Neuron (in vitro differentiated cells): Measurements from ENCODE around the gene GK.
"Not testable (repeated sequence)": the region's sequence is repeated elsewhere in the genome, so short reads cannot be mapped to it uniquely, and the experiment has no call there.

ENCODE experiments used
- H2AFZ ChIP-seq: one replicate; pipeline ENCODE4 v1.6.1; 2013; ENCODE audit warnings: low read depth, mild to moderate bottlenecking, inconsistent platforms, low read length, moderate library complexity
- H3K27me3 ChIP-seq: one replicate; pipeline ENCODE4 v1.6.1; 2013; ENCODE audit warnings: low read length; ENCODE audit not compliant: insufficient read depth
- H3K36me3 ChIP-seq: one replicate; pipeline ENCODE4 v1.6.1; 2013; ENCODE audit warnings: low read length; ENCODE audit not compliant: insufficient read depth
- H3K4me1 ChIP-seq: one replicate; pipeline ENCODE4 v1.6.1; 2013; ENCODE audit warnings: low read length; ENCODE audit not compliant: insufficient read depth
- H3K4me3 ChIP-seq: 2 replicates; pipeline ENCODE4 v1.5.1; 2013; ENCODE audit warnings: mild to moderate bottlenecking, low read length, moderate library complexity
- H3K9me3 ChIP-seq: one replicate; pipeline ENCODE4 v1.6.1; 2013; ENCODE audit warnings: low read length

The GK gene

DNA sequence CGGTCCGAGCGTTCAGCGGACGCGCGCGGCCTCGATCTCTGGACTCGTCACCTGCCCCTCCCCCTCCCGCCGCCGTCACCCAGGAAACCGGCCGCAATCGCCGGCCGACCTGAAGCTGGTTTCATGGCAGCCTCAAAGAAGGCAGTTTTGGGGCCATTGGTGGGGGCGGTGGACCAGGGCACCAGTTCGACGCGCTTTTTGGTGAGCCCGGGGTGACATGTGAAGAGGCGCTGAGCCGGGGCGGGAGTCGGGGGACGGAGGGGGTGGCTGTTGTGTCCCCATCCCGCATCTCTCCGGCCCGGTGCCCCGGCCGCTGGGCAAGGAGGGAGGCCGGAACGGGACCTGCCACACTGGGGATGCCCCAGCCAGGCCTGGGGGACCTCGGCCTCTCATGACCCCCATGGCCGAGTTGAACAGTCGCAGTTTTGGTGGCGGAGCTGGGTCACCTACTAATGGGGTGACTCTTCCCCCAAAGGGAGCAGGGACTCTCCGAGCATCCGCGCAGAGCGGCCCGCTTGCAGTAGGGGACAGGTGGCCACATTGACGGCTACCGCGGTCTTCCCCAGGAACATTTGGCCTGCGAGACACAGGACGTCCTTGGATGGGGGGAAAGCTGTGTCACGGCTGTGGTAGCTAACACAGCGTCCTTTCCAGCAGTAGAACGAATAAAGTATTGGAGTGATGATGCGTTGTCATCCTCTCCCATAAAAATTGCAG is at the start of gene GK:
Gene GK (plus strand): TSS at position 9 of the 717 bp plus-strand sequence. CDS start 115 bp downstream, at position 124.
- H3K4me1 ChIP-seq = no peaks in the 10 kb centered on the region
- no peaks in the 10 kb centered on the region for H3K27me3 ChIP-seq
- no peaks in the 10 kb centered on the region for H3K36me3 ChIP-seq
- peak within 1 kb of the TSS; percentile 93 for H3K4me3 ChIP-seq
- peak within 1 kb of the TSS; percentile 83 for H2AFZ ChIP-seq
- H3K9me3 ChIP-seq = no peaks in the 10 kb centered on the region

DNA sequence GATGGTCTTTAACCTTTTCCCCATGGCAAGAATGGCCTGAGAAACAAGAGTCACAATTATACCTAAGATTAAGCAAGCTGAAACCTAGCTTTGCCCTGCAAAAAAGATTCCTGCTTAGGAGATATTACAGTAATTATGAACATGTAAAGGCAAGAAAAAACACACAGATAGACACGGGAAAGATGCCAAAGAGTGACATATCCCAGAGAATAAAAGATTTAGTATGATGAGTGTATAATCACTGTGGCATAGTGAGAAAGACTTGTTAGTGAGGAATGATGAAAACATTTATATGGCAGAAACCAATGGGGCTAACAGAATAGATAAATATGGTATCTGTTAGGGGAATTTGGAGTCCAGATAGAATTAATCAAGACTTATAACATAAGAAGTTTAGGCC is 46.1 kb upstream of the GK start:
- Histone ChIP-seq H3K4me3 (no peak overlapping the region), H3K9me3 (no peaks in the 10 kb centered on the region), H3K36me3 (no peaks in the 10 kb centered on the region), H3K4me1 (no peaks in the 10 kb centered on the region), H3K27me3 (no peaks in the 10 kb centered on the region), H2AFZ (no peak overlapping the region)

DNA sequence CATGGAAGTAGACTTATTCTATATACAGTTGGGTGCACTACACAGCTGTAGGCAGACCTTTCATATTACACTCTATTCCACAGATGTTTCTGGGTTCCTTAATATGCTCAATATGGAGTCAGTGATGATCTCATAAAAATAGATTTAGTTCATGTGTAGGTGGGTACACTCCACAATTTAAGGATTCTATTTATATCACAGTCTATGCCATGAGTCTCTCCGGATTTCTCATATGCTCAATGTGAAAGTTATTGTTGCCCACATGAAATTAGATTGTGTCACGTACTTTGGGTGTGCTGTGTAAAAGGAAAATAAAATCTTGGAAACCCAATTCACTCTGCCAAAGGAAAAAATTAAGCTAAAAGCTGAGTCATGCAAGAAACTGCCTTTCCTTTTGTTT is 43.2 kb upstream of the GK start:
- Histone ChIP-seq H3K4me3 (no peak overlapping the region), H2AFZ (no peak overlapping the region), H3K9me3 (no peaks in the 10 kb centered on the region), H3K27me3 (no peaks in the 10 kb centered on the region), H3K4me1 (no peaks in the 10 kb centered on the region), H3K36me3 (no peaks in the 10 kb centered on the region)

DNA sequence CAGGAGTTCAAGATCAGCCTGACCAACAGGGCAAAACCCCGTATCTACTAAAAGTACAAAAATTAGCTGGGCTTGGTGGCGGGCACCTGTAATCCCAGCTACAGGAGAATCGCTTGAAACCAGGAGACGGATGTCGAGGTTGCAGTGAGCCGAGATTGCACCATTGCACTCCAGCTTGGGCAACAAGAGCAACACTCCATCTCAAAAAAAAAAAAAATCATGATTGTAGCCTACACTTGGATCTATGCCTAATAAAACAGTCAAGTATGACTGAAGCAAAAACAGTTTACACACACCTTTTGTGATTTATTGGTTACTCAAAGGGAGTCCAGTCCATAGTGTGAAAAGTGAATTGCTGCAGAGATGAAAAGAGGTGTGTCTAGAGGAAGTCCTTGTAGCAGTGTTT is 41.0 kb upstream of the GK start:
- Histone ChIP-seq H2AFZ (no peak overlapping the region), H3K27me3 (no peaks in the 10 kb centered on the region), H3K4me1 (no peaks in the 10 kb centered on the region), H3K36me3 (no peaks in the 10 kb centered on the region), H3K4me3 (no peak overlapping the region), H3K9me3 (no peaks in the 10 kb centered on the region)

DNA sequence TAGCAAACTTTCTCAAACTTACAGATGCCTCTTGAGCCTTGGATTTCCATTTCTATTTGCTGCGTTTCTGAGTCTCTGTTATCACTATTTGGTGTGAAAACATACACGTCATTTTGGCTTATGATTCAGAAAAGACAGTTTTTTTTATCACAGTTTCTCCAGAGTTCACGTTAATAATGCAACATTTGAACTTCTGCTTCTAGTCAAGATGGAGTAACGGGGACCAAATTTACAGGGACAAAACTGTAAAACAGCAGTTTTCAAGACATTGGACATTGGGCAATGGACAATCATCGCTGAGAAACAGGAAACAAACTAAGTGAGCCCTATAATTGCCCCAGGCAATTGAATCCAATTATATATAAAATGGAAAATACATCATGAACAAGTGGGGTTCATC is 39.5 kb upstream of the GK start:
- Histone ChIP-seq H3K9me3 (no peaks in the 10 kb centered on the region), H2AFZ (no peak overlapping the region), H3K4me1 (no peaks in the 10 kb centered on the region), H3K36me3 (no peaks in the 10 kb centered on the region), H3K27me3 (no peaks in the 10 kb centered on the region), H3K4me3 (no peak overlapping the region)

DNA sequence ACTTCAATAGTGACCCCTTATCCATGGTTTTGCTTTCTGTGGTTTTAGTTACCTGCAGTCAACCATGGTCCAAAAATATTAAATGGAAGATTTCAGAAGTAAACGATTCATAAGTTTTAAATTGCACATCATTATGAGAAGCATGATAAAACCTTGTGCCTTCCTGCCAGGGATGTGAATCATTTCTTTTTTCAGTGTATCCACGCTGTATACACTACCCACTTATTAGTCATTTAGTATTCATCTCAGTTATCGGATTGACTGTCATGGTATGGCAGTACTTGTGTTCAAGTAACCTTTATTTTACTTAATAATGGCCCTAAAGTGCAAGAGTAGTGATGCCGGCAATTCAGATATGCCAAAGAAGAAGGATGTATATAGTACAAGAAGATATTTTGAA is 38.0 kb upstream of the GK start:
- Histone ChIP-seq H3K4me1 (no peaks in the 10 kb centered on the region), H3K9me3 (no peaks in the 10 kb centered on the region), H2AFZ (no peak overlapping the region), H3K4me3 (no peak overlapping the region), H3K36me3 (no peaks in the 10 kb centered on the region), H3K27me3 (no peaks in the 10 kb centered on the region)

DNA sequence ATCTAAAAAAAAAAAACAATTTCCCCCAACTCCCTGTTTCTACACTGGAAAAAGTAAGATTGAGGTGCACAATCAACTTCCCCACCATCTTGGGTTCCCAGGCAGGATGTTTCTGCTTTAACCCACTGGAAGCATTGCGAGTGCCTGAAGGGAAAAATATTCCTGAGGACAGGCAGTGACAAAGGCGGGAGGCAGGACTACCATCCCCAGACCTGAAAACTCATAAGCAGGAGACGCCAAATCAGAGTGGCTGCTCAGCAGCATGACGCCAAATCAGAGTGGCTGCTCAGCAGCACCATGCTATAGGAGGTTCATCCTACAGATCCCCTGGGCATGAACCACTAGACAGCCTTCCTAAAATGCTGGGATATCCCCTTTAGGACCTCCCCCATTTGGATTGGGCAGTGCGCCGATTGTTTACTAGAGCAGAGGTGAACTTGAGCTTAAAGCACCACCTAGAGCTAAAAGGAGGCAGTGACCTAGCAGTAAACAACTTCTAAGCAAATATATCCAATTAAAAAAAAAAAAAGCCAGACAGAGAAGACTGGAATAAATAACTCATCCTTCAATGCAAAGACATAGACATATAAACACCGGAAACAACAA is 35.0 kb upstream of the GK start:
- Histone ChIP-seq H3K4me3 (no peak overlapping the region), H3K27me3 (no peaks in the 10 kb centered on the region), H3K9me3 (no peaks in the 10 kb centered on the region), H3K4me1 (no peaks in the 10 kb centered on the region), H3K36me3 (no peaks in the 10 kb centered on the region), H2AFZ (no peak overlapping the region)

DNA sequence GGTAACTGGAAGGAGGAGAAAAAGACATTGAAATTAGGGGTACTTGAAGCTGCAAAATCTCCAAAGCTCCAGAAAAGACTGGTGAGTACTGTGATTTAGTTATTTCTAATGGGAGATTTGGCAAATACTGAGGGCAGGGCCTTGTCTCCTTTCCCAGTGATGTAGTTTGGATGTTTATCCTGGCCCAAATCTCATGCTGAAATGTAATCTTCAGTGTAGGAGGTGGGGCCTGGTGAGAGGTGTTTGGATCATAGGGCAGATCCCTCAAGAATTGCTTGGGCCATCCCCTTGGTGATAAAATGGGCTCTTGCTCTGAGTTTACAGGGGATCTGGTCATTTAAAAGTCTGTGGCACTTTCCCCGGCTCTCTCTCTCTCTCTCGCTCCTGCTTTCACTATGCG is 33.1 kb upstream of the GK start:
- H2AFZ ChIP-seq = no peak overlapping the region

DNA sequence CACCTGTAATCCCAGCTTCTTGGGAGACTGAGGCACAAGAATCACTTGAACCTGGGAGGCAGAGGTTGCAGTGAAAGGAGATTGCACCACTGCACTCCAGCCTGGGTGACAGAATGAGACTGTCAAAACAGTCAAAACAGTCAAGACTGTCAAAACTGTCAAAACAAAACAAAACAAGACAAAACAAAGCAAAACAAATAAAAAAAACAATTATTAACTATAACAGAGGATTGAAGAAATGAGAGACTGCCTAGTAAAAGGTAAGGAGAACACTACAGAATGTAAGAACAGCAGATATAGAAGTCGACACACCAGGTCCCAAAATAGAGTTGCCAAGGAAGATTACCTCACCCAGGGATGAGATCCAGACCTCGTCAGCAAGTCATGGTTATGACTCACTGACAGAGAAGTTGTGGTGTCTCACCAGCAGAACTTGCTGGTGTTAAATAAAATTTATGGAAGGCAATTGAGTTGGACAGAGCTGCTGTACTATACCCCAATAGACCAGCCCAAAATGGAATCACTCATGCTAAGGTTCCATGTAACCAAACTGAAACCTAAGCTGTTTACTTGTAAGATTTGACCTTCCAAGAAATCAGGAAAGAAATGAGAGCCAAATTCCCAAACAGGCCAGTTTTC is 32.1 kb upstream of the GK start:
- Histone ChIP-seq H3K36me3 (no peaks in the 10 kb centered on the region), H3K27me3 (no peaks in the 10 kb centered on the region), H3K4me1 (no peaks in the 10 kb centered on the region), H3K9me3 (no peaks in the 10 kb centered on the region), H2AFZ (no peak overlapping the region), H3K4me3 (no peak overlapping the region)

More for the DNA sequence above, 33.1 kb upstream of the GK start:
- no peak overlapping the region for H3K4me3 ChIP-seq
- no peaks in the 10 kb centered on the region for H3K27me3 ChIP-seq
- H3K36me3 ChIP-seq = no peaks in the 10 kb centered on the region
- no peaks in the 10 kb centered on the region for H3K9me3 ChIP-seq
- H3K4me1 ChIP-seq = no peaks in the 10 kb centered on the region

DNA sequence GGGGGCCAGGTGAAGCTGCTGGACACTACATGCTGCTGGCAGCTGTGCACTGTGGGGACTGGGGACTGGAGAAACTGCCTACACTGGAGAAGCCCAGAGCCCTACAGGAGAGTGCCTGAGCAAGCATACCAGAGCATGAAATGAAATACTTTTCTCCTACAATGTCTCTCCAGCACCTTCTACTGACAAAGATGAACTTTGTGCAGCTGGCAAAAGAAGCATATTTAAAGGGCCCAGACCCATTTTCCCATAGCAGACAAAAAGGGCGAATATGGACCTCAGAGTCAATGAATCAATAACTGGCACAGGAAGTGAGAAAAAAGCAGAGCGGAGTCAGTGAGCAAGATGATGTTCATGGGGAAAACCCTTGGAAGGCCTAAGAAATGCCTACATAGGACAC is 30.9 kb upstream of the GK start:
- Histone ChIP-seq H3K36me3 (no peaks in the 10 kb centered on the region), H2AFZ (no peak overlapping the region), H3K27me3 (no peaks in the 10 kb centered on the region), H3K4me1 (no peaks in the 10 kb centered on the region), H3K9me3 (no peaks in the 10 kb centered on the region), H3K4me3 (no peak overlapping the region)

DNA sequence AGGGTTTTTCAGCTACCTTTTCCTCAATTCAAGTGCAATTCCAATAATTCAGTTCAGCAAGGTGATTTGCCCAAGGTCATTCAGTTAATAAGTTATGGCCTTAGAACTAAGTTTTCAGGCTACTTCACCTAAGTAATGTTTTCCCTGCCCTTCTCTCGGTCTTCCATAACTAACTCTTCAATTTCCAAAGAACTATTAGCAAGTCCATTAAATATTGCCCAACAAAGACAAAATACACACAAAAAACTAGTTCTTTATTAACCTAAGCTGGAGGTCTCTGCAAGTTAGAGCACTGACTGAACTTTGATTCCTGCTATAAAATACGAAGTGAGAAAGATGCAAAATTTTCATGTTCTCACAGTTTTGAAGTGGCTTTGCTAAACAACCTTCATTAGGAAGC is 26.8 kb upstream of the GK start:
- no peaks in the 10 kb centered on the region for H3K4me1 ChIP-seq
- no peak overlapping the region for H2AFZ ChIP-seq
- no peaks in the 10 kb centered on the region for H3K36me3 ChIP-seq
- no peak overlapping the region for H3K4me3 ChIP-seq
- H3K9me3 ChIP-seq = no peaks in the 10 kb centered on the region
- no peaks in the 10 kb centered on the region for H3K27me3 ChIP-seq

DNA sequence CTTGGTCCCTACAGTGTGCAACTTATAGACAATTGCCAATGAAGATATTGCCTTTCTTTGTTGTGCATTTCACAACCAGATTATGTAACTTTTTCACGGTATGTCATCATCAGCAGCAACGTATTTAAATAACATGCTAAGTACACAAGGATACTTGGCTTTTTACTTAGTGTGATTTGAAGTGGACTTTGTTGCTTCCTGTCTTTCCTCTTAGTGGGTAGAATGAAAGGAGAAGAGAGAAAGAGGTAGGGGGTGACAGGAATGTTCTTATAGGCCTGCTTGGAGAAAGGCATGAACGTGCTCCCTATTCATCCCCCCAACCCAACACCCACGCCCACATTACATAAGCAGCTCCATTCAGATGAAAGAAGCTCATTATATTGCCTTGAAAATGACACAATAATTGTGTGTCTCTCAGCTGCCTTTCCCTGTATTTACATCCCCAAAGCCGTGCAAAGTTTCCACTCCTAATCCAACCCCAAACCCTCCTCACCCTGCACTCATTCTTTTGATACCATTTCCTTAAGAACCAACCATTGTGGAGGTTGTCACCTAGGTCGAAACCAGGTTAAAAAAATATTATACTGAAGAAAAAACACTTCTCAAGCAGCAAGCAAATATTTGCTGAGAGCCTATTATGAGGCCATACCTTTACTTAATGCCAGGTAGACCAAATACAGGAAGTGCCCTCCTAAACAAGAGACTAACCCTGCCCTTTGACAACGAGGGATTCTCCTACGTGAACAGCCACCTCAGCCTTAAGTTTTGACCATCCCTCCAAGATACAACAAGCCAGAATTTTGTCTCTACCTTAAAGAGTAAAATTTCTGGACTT is 25.2 kb upstream of the GK start:
- no peaks in the 10 kb centered on the region for H3K4me1 ChIP-seq
- H2AFZ ChIP-seq = no peak overlapping the region
- no peaks in the 10 kb centered on the region for H3K36me3 ChIP-seq
- H3K9me3 ChIP-seq = no peaks in the 10 kb centered on the region
- no peaks in the 10 kb centered on the region for H3K27me3 ChIP-seq
- no peak overlapping the region for H3K4me3 ChIP-seq

DNA sequence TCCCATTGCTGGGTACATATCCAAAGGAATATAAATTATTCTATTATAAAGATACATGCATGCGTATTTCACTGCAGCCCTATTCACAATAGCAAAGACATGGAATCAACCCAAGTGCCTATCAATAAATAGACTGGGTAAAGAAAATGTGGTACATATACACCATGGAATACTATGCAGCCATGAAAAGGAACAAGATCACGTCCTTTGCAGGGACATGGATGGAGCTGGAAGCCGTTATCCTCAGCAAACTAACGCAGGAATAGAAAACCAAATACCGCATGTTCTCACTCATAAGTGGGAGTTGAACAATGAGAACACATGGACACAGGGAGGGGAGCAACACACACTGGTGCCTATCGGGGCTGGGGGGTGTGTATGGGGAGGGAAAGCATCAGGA is 19.2 kb upstream of the GK start:
- H2AFZ ChIP-seq = not testable (repeated sequence)

More for the DNA sequence above, 19.2 kb upstream of the GK start:
- not testable (repeated sequence) for H3K9me3 ChIP-seq, H3K4me3 ChIP-seq, H3K36me3 ChIP-seq, H3K27me3 ChIP-seq, H3K4me1 ChIP-seq
